Measurements from ENCODE around the gene MRPS9.

GRCh38 chr2:105085525-105085924 is 47.7 kb downstream of the MRPS9 start:
- TF ChIP-seq POLR2A (IDR thresholded peaks at IDR 0.05) (no peak), CTCF (IDR thresholded peaks at IDR 0.05) (no peak), POLR2AphosphoS5 (IDR thresholded peaks at IDR 0.05; ENCODE audit: insufficient read depth in 1 of 2, low read depth in 1 of 2) (no peak)

Data from vagina (tissue), 2 donors.